Aortic smooth muscle cell (primary cell): Measurements from ENCODE around the gene CYB561. TPM values are rescaled to one million over a fixed set of nuclear protein-coding genes. Genes with fewer than 3 reads are reported as not detected.

Experiments used
- total RNA-seq: library from RNA; depleted of rRNA; stranded (reverse); fragments of >200 nt; gene quantifications from 2 replicates; pipeline ENCODE4 v1.2.3, GENCODE V29; 2014

The CYB561 gene
- 17.7 and 30.9 TPM in 2 replicates for total RNA-seq

GRCh38 chr17:63445954-63446752 is at the start of gene CYB561:
Gene CYB561, minus strand, starts transcription at chr17:63446306. Its CDS starts 8,759 bp downstream, at chr17:63437547.

GRCh38 chr17:63476854-63477479 is 30.9 kb upstream of the CYB561 start, which contains the start of gene ACE:
Gene ACE, plus strand, starts transcription at chr17:63477061. Its CDS starts 34 bp downstream, at chr17:63477095.

Other genes starting within 250 kb of the CYB561 start
- gene ACE, start 30.8 kb upstream of the CYB561 start, total RNA-seq: 0.93 and 4.4 TPM in 2 replicates
- not detected in 2 replicates for gene KCNH6, start 77.1 kb upstream of the CYB561 start, total RNA-seq
- gene DCAF7, start 104.2 kb upstream of the CYB561 start, total RNA-seq: 12.6 and 13.4 TPM in 2 replicates
- gene TACO1, start 154.6 kb upstream of the CYB561 start, total RNA-seq: 15.7 and 15.9 TPM in 2 replicates
- 43.2 and 44.0 TPM in 2 replicates for gene MAP3K3, start 176.1 kb upstream of the CYB561 start, total RNA-seq